Osteoblast (primary cell): ENCODE measurements around the gene HELB. TPM values are rescaled to one million over a fixed set of nuclear protein-coding genes. Genes with fewer than 3 reads are reported as not detected.

Experiments
- DNase-seq: peaks from one replicate; pipeline ENCODE4 v3.0.0; 2011; ENCODE audit warnings: low spot score, mixed read lengths; ENCODE audit not compliant: insufficient read length; ENCODE audit errors: missing footprints
- H2AFZ ChIP-seq: 2 replicates; pipeline ENCODE4 v1.6.0; 2011; ENCODE audit warnings: mild to moderate bottlenecking, low read length
- H3K27ac ChIP-seq: 2 replicates; pipeline ENCODE4 v1.5.1; 2011; ENCODE audit warnings: mild to moderate bottlenecking, low read depth, low read length, moderate library complexity
- H3K27me3 ChIP-seq: 2 replicates; pipeline ENCODE4 v1.6.0; 2012; ENCODE audit warnings: mild to moderate bottlenecking, control low read depth, inconsistent platforms, low read length, moderate library complexity; ENCODE audit not compliant: insufficient read depth
- H3K36me3 ChIP-seq: 2 replicates; pipeline ENCODE4 v1.5.1; 2011; ENCODE audit warnings: mild to moderate bottlenecking, low read length, control low read depth, moderate library complexity; ENCODE audit not compliant: insufficient read depth
- H3K4me1 ChIP-seq: 2 replicates; pipeline ENCODE4 v1.5.1; 2011; ENCODE audit warnings: mild to moderate bottlenecking, low read length, control low read depth, moderate library complexity; ENCODE audit not compliant: insufficient read depth
- H3K4me2 ChIP-seq: 2 replicates; pipeline ENCODE4 v1.6.0; 2011; ENCODE audit warnings: mild to moderate bottlenecking, low read length; ENCODE audit not compliant: insufficient read depth
- H3K4me3 ChIP-seq: fragments of 200-600 bp; sonication (generic); 3 replicates; pipeline ENCODE4 v1.5.1; 2012; ENCODE audit warnings: mild to moderate bottlenecking, low read length, inconsistent platforms; ENCODE audit not compliant: insufficient read depth
- H3K79me2 ChIP-seq: 2 replicates; pipeline ENCODE4 v1.6.0; 2012; ENCODE audit warnings: mild to moderate bottlenecking, low read length, control low read depth, inconsistent platforms; ENCODE audit not compliant: insufficient read depth
- H3K9me3 ChIP-seq: 2 replicates; pipeline ENCODE4 v1.5.1; 2011; ENCODE audit warnings: low read depth, low read length, control low read depth
- H4K20me1 ChIP-seq: 2 replicates; pipeline ENCODE4 v1.6.0; 2012; ENCODE audit warnings: mild to moderate bottlenecking, low read length, control low read depth; ENCODE audit not compliant: insufficient read depth
- CTCF ChIP-seq: IDR thresholded peaks from 2 replicates; pipeline ENCODE4 v1.5.1; 2011; ENCODE audit warnings: mild to moderate bottlenecking, low read depth, low read length, moderate library complexity; ENCODE audit errors: extremely low read depth
- total RNA-seq: library from RNA; depleted of rRNA; stranded (reverse); fragments of >200 nt; gene quantifications from 2 replicates; pipeline ENCODE4 v1.2.3, GENCODE V29; 2012

HELB gene
- total RNA-seq, 1 donor, result 2.2 TPM

- Histone ChIP-seq H3K27ac (no peak overlapping the region), H3K4me1 (no peaks in the 10 kb centered on the region), H2AFZ (no peak overlapping the region), H3K79me2 (no peaks in the 10 kb centered on the region), H3K36me3 (no peaks in the 10 kb centered on the region), H3K9me3 (no peaks in the 10 kb centered on the region), H3K4me2 (no peak overlapping the region), H4K20me1 (no peaks in the 10 kb centered on the region), H3K27me3 (peaks cover 4% of the 10 kb centered on the region), H3K4me3 (no peak overlapping the region)
- DNase-seq, result no peak
- TF ChIP-seq CTCF, result no peak
Measured at GRCh38 chr12:66380769-66381535, 78.7 kb downstream of the HELB start.

GRCh38 chr12:66387117-66387516, 84.8 kb downstream of the HELB start:
- Histone ChIP-seq H3K27me3 (peaks cover 9% of the 10 kb centered on the region), H4K20me1 (no peaks in the 10 kb centered on the region), H3K4me3 (no peak overlapping the region), H3K4me1 (no peaks in the 10 kb centered on the region), H3K79me2 (no peaks in the 10 kb centered on the region), H2AFZ (no peak overlapping the region), H3K36me3 (no peaks in the 10 kb centered on the region), H3K27ac (no peak overlapping the region), H3K4me2 (no peak overlapping the region), H3K9me3 (no peaks in the 10 kb centered on the region)
- TF ChIP-seq CTCF, result no peak
- no peak for DNase-seq

Other genes with a start within 250 kb of the HELB start
- 4.7 and 5.1 TPM in 2 replicates for gene LLPH, start 171.7 kb upstream of the HELB start, total RNA-seq
- 78.1 and 94.1 TPM in 2 replicates for gene TMBIM4, start 132.5 kb upstream of the HELB start, total RNA-seq
- 3.6 and 4.4 TPM in 2 replicates for gene IRAK3, start 113.3 kb upstream of the HELB start, total RNA-seq